Measurements from ENCODE around the gene OSBPL10. TPM values are rescaled to one million over a fixed set of nuclear protein-coding genes. Genes with fewer than 3 reads are reported as not detected.

The OSBPL10 gene
- total RNA-seq, 1 experiment from 2014 or later: 2.3 TPM

- Histone ChIP-seq H3K27ac (ENCODE audit: low read depth, low read length, poor library complexity, severe bottlenecking) (no peak overlapping the region), H3K36me3 (ENCODE audit: insufficient read depth, low read length, poor library complexity, severe bottlenecking) (no peaks in the 10 kb centered on the region), H3K4me3 (ENCODE audit: low read depth, low read length, poor library complexity, severe bottlenecking) (no peak overlapping the region), H3K9me3 (ENCODE audit: low read depth, low read length, poor library complexity, severe bottlenecking) (no peaks in the 10 kb centered on the region), H3K27me3 (replicated peaks; ENCODE audit: insufficient read depth, low read depth, low read length, poor library complexity) (no peaks in the 10 kb centered on the region), H3K4me1 (ENCODE audit: insufficient read depth, low read length, poor library complexity, severe bottlenecking) (no peaks in the 10 kb centered on the region)
- intact Hi-C loops (cut with micrococcal nuclease; ENCODE audit: unreplicated experiment): no loop called here
- no peak for DNase-seq (ENCODE audit: low spot score)
- no TSS peak for BruUV-seq (replicated peaks)
- ChIA-PET POLR2A (ENCODE audit: low non-redundant PET) (no interaction called here), CTCF (no interaction called here)
- TF ChIP-seq EZH2 (IDR thresholded peaks at IDR 0.05; ENCODE audit: borderline replicate concordance, low read depth, low read length, poor library complexity, severe bottlenecking) (no peak), CTCF (conservative IDR thresholded peaks at IDR 0.05; ENCODE audit: low read depth, low read length) (no peak)
These were observed 240.7 kb downstream of the OSBPL10 start for GRCh38 chr3:31740397-31740796.

GRCh38 chr3:31738412-31738811 is 242.7 kb downstream of the OSBPL10 start:
- intact Hi-C loops (cut with micrococcal nuclease; ENCODE audit: unreplicated experiment): no loop called here
- POLR2A ChIA-PET (ENCODE audit: low non-redundant PET): no interaction called here
- TF ChIP-seq EZH2 (IDR thresholded peaks at IDR 0.05; ENCODE audit: borderline replicate concordance, low read depth, low read length, poor library complexity, severe bottlenecking): no peak
- no peak for TF ChIP-seq CTCF (conservative IDR thresholded peaks at IDR 0.05; ENCODE audit: low read depth, low read length)

GRCh38 chr3:31735667-31736066 is 245.4 kb downstream of the OSBPL10 start:
- ChIA-PET CTCF (no interaction called here), POLR2A (ENCODE audit: low non-redundant PET) (no interaction called here)
- Histone ChIP-seq H3K27ac (ENCODE audit: low read depth, low read length, poor library complexity, severe bottlenecking) (no peak overlapping the region), H3K27me3 (replicated peaks; ENCODE audit: insufficient read depth, low read depth, low read length, poor library complexity) (no peaks in the 10 kb centered on the region), H3K36me3 (ENCODE audit: insufficient read depth, low read length, poor library complexity, severe bottlenecking) (no peaks in the 10 kb centered on the region), H3K4me1 (ENCODE audit: insufficient read depth, low read length, poor library complexity, severe bottlenecking) (no peaks in the 10 kb centered on the region), H3K9me3 (ENCODE audit: low read depth, low read length, poor library complexity, severe bottlenecking) (no peaks in the 10 kb centered on the region), H3K4me3 (ENCODE audit: low read depth, low read length, poor library complexity, severe bottlenecking) (no peak overlapping the region)
- BruUV-seq (replicated peaks): no TSS peak
- no peak for DNase-seq (ENCODE audit: low spot score)
- TF ChIP-seq CTCF (conservative IDR thresholded peaks at IDR 0.05; ENCODE audit: low read depth, low read length) (no peak), EZH2 (IDR thresholded peaks at IDR 0.05; ENCODE audit: borderline replicate concordance, low read depth, low read length, poor library complexity, severe bottlenecking) (no peak)
- intact Hi-C loops (cut with micrococcal nuclease; ENCODE audit: unreplicated experiment): no loop called here

More at GRCh38 chr3:31738412-31738811, 242.7 kb downstream of the OSBPL10 start:
- no peaks in the 10 kb centered on the region for H3K9me3 ChIP-seq (ENCODE audit: low read depth, low read length, poor library complexity, severe bottlenecking)
- H3K4me1 ChIP-seq (ENCODE audit: insufficient read depth, low read length, poor library complexity, severe bottlenecking): no peaks in the 10 kb centered on the region
- no peaks in the 10 kb centered on the region for H3K27me3 ChIP-seq (replicated peaks; ENCODE audit: insufficient read depth, low read depth, low read length, poor library complexity)
- DNase-seq (ENCODE audit: low spot score): no peak
- CTCF ChIA-PET: no interaction called here
- H3K27ac ChIP-seq (ENCODE audit: low read depth, low read length, poor library complexity, severe bottlenecking): no peak overlapping the region
- no TSS peak for BruUV-seq (replicated peaks)
- H3K4me3 ChIP-seq (ENCODE audit: low read depth, low read length, poor library complexity, severe bottlenecking): no peak overlapping the region
- no peaks in the 10 kb centered on the region for H3K36me3 ChIP-seq (ENCODE audit: insufficient read depth, low read length, poor library complexity, severe bottlenecking)
